GM18868 (cell line): ENCODE measurements around the gene CA7.
A peak's percentile ranks its signal among the peaks of the same experiment; 100 is the strongest.

Source experiments
- ATAC-seq: cut with Tn5 transposase; IDR thresholded peaks from one replicate; pipeline ENCODE4 v1.9.1; 2021; ENCODE audit warnings: mild to moderate bottlenecking, moderate library complexity; ENCODE audit not compliant: unreplicated experiment

Gene CA7

DNA sequence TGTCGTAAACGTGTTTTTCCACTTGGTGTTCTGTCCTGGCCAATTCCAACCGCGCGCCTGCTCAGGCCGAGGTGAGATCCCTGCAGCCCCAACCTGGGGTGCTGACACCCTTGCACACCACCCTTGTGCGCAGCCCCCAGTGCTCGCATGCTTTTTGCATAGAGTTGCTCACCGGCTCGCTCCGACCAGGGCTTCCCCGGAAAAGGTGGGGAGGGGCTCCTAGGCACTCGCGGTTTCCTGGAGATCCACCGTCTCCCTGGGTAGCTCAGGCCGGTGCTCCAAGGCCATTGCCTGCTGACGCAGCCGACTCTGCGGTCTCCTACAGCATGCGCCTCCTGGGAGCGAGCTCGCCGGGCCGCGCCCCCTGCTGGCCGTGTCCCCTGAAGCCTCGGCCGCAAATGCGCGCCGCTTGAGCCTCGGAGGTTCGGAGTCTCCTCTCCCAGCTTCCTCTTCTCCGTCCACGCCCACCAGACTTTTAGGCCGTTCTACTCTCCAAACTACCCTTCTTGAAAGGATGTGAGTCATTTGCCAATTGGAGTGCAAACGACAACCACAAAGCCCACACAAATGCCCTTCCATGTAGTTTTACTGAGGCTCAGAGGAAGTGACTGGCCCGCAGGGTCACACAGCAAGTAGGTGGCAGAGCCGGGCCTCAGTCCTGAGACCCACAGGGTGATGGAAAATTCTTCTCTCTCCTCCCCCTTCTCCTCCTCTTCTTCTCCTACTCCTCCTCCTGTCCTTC lies 28.9 kb downstream of the CA7 start:
- peak; percentile 83 for ATAC-seq

DNA sequence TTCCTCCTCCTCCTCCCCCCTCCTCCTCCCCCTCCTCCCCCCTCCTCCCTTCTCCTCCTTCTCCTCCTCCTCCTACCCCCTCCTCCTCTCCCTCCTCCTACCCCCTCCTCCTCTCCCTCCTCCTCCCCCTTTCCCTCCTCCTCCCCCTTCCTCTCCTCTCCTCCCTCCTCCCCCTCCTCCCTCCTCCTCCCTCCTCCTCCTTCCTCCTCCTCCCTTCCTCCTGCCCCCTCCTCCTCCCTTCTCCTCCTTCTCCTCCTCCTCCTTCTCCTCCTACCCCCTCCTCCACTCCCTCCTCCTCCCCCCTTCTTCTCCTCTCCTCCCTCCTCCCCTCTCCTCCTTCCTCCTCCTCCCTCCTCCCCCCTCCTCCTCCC lies 29.5 kb downstream of the CA7 start:
- no peak for ATAC-seq

DNA sequence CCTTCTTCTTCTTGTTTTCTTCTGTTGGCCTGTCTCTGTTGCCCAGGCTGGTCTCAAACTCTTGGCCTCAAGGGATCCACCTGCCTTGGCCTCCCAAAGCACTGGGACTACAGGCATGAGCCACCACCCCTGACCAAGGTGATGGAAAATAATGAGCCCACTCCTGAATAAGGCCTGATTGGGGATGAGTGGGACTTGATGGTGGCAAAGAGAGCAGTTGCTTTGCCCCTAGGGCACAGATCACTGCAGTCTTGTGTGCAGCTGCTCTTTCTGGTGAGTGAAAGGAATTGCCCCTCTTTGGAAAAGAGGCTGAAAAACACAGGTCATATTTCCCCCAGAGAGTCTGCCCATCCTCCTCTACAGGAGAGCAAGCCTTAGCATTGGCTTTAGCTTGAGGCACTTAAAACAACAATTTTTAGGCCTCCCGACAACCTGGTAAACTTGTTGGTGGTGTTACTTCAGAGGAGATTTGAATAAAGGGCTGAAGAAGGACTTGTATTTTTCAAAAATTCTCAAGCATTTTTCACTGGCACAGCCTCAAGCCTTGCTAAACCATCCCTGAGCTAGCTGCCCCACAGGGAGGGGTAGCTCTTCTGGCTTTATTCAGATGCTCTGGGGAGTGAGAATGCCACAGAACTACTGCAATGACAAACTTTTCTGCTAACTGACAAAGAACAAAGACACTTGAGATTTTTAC lies 30.0 kb downstream of the CA7 start:
- no peak for ATAC-seq

DNA sequence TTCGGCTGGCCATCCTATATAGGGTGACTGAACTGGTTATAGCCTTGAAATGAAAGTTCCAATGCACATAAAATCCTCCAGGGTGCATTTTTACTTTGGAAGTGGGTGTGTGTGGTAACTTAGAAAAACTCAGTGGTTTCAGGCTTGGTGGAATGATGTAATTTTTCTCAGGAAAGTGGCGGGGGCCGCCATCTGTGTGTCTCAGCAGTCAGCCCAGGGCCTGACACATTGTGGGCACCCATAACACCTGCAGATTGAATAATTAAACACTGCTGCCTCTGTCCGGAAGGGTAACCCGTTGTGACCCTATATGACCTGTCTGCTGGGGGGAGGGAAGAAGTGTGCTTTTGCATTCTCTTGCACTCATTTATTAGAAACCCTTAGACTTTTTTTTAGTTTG lies 33.9 kb downstream of the CA7 start:
- ATAC-seq, result no peak

DNA sequence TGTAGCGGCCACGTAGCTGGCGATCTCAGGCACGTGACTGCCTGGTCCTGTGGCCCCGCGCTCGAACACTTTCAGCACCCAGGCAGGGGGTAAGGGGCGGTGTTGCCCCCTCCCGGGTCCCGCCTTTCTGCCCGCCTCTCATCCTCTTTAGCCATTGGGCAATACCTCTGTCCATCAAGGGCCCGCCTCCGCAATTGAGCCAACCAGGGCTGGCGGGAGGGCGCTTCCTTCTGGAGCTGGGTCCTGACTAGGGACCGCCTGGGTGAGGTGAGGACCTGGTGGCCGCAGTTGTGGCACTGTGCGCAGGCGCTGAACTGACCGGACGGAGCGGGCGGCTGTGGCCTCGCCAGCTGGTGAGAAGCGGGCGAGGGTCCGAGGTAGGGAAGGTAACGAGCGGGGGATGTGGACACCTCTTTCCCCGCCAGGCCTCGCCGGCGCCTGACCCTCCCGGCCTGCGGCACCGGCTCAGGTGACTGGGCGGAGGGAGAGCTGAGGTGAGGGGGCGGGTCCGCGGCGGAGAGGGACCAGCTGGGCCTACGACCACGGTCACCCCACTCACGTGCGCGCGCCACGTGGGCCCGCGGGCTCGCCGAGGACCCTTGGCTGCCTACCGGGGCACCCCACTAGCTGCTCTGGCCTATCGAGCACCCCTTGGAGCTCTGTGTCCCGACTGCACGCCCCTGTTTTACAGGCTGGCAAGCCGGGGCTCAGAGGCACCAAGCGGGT lies 36.2 kb downstream of the CA7 start, which contains the start of gene PDP2:
Gene PDP2, plus strand, starts transcription at position 228 of the 726 bp plus-strand sequence. CDS start 3,770 bp downstream, outside the sequence.
- ATAC-seq, result peak; percentile 97

DNA sequence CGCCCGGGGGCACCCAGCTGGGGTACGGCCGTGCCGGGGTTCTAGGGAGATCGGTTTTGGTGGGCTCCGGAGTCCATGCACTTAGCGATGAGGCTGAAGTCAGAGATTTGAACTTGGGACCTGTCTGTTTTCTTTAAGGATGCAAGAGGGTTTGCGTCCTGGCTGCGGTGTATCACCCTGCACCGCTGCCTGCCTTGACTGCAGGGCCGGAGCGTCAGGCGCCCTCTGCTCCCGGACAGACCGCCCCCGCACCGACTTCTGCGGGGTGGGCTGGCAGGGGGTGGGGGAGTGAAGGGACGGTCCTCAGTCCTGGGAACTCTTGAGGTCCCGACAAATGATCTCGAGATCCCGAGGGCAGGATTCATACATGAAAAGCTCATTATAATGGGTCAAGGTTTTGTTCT lies 36.8 kb downstream of the CA7 start:
- ATAC-seq, result peak; percentile 2

DNA sequence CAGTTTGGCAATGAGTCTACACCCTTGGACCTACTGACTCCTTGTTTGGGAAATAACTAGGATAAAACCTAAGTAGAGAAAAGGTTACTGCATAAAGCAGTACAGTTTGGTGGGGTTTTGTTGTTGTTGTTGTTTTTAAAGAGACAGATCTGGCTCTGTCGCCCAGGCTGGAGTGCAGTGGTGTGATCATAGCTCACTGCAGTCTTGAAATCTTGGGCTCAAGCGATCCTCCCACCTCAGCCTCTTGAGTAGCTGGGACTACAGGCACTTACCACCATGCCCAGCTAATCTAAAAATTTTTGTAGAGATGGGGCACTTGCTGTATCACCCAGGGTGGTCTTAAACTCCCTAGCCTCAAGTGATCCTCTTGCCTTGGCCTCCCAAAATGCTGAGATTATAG lies 37.3 kb downstream of the CA7 start:
- ATAC-seq, result no peak

DNA sequence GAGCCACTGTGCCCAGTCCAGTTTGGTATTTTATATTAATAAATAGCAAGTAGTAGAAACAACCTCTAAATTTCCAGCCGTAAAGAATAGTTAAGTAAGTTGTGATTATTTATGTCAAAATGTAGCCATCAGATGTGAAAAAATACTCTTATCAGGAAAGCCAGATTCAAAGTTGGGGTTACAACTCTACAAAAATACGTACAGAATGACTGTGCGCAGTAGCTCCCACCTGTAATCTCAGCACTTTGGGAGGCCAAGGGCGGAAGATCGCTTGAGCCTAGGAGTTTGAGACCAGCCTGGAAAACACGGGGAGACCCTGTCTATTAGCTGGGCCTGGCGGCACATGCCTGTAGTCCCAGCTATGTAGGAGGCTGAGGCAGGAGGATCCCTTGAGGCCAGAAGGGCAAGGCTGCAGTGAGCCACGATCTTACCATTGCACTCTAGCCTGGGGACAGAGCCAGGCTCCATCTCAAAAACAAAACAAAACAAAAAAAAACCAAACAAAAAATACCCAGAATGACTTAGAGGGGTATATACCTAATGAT lies 37.8 kb downstream of the CA7 start:
- no peak for ATAC-seq

DNA sequence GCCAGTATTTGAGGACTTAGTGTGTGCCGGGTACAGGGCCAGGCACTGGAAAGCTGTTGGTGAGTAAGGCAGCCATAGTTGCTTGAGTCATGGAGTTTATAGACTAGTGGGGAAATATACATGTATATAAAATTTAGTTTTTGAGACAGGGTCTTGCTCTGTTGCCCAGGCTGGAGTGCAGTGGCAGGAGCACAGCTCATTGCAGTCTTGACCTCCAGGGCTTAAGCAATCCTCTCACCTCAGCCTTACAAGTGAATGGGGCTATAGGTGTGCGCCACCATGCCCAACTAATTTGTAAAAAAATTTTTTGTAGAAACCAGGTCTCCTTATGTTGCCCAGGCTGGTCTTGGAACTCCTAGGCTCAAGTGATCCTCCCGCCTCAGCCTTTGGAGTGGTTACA lies 38.5 kb downstream of the CA7 start:
- no peak for ATAC-seq

DNA sequence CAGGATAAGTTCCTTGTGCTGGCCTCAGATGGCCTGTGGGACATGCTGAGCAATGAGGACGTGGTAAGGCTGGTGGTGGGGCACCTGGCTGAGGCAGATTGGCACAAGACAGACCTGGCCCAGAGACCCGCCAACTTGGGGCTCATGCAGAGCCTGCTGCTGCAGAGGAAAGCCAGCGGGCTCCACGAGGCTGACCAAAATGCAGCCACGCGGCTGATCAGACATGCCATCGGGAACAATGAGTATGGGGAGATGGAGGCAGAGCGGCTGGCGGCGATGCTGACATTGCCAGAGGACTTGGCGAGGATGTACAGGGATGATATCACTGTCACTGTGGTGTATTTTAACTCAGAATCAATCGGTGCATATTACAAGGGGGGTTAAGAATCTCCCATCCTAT lies 41.3 kb downstream of the CA7 start:
- no peak for ATAC-seq

DNA sequence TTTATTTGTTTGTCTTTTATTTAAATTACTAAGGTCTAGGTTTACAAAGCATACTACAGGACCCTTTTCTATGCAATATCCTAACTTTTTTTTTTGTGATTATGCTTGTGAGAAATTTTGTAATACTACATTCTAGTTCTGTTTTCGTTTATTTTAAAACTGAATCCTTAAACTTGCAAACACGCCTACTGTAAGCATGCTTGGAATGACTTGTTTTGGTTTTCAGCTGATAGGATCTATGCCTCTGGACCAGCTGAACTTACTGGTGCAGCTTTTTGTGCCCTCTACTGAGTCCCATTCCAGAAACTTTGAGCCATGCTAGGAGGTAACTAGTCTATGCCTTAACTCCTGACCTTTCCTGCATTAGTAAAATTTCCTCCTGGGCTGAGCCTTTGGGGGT lies 42.1 kb downstream of the CA7 start:
- ATAC-seq, result no peak

DNA sequence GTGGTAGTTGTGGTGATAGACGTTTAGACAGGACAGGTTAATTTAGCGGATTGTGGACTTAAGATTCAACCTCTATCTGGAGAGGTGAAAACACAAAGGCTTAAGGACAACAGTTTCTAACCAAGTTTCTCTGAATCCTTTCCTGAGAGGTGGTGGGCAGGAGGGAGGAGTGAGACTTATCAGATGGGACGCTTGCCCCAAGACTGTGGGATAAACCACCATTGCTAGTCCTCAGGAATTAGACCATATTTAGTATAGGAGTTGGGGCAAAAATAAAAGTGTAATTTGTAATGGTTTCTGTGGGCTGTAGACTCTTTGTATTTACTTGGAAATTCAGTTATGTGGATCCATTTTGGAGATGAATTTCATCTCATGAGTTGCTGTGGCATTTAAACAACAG lies 42.7 kb downstream of the CA7 start:
- ATAC-seq, result no peak

DNA sequence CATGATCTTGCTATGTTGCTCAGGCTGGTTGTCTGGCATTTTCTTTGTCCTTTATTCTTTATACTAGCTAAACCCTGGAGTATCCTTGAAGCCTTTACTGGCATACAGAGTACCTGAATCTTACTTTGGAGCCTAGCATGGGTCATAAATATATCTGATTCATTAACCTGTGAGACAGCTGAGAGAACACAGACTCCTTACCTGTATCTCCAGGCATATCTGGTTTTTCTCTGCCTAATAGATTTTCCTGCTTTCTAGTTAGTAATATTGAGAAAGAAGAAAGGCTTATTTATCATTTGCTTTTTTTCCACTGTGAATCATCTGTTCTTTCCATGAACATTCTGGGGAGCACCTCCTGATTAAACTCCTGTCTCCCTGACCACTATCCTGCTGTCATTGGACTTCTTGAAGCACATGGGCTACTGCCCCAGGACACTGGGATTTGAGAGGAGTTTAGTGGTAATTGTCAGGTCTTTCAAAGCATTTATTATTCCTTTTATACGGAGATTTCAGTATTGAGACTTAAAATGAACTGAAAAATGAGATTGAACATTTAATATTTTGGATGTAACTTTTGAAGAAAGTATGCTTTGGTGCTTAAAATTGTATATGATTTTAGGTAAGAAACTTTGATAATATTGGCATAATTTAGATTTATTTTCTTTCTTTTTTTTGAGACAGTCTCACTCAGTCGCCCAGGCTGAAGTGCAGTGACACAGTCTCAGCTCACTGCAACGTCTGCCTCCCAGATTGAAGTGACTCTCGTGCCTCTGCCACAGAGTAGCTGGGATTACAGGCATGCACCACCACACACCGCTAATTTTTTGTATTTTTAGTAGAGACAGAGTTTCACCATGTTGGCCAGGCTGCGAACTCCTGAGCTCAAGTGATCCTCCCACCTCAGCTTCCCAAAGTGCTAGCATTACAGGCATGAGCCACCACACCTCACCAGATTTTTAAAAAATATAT lies 44.7 kb downstream of the CA7 start:
- ATAC-seq, result no peak

DNA sequence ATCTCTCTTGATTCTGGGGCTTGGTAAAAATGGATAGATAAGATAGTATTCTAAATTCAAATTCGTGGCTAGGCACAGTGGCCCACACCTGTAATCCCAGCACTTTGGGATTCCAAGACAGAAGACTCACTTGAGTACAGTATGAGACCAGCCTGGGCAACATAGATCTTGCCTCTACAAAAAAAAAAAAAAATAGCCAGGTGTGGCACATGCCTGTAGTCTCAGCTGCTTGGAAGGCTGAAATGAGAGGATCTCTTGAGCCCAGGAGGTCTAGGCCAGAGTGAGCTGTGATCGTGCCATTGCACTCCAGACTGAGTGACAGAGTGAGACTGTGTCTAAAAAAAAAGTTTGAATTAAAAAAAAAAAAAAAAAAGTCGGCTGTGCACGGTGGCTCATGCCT lies 45.4 kb downstream of the CA7 start:
- ATAC-seq, result no peak

DNA sequence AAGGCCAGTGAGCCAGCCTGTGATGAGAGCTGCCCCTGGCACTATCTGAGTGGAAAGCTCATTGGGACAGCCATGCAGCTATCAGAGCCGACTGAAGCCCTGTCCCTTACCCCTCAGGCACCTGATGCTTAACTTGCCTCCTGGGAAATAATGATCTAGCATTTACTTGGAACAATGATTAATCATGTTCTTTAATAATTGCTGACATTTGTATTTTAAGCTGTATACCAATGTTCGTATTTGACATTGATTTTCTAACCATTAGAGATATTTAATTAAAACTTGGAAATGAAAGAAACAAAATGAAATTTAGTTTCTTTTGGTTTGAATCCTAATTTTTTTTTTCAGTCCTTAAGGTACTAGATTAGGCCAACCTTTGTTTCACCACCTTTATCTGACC lies 46.6 kb downstream of the CA7 start:
- ATAC-seq, result no peak

DNA sequence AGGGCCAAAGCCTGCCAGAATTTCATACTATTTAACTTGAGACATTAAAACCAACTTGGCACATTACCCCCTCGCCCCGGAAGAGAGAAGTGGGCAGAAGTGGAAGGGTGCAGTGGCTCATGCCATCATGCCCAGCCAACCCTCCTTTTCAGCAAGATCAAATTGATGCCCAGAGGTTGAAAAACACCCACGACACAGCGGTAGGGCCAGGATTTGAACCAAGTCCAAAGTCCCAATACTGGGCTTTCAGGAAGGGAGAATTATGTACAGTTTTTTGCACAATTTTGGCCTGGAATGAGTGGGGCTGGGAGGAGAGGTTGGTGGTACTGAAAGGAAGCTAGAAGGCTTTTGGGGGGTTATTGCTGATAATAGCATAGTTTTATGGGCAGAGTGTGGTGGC lies 47.1 kb downstream of the CA7 start:
- ATAC-seq, result no peak

DNA sequence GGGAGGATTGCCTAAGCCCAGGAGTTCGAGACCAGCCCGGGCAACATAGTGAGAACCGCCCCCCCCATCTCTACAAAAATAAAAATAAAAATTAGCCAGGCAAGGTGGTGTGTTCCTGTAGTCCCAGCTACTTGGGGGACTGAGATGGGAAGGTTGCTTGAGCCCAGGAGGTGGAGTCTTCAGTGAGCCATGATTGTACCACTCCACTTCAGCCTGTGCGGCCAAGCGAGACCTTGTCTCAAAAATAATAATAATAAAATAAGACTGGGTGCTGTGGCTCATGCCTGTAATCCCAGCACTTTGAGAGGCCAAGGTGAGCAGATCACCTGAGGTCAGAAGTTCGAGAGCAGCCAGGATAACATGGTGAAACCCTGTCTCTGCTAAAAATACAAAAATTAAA lies 47.6 kb downstream of the CA7 start:
- no peak for ATAC-seq

DNA sequence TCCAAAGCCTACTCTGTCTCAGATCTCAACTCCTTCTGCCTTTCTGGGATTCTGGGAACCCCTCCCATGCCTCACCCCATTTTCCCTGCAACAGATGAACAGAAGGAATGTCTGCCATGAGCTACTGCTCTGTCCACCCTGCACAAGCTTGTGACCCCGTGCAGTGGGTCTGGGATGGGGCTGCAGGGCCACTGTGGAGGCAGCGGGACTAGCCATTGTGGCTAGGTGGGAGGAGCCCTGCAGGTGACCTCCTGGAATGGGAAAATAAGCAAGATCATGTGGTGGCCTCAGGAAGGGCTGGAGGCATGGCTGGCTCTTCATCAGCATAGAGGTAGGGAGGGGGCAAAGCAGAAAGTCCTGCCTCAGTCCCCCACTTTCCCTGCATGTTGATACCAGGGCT lies 49.8 kb downstream of the CA7 start:
- ATAC-seq, result no peak

DNA sequence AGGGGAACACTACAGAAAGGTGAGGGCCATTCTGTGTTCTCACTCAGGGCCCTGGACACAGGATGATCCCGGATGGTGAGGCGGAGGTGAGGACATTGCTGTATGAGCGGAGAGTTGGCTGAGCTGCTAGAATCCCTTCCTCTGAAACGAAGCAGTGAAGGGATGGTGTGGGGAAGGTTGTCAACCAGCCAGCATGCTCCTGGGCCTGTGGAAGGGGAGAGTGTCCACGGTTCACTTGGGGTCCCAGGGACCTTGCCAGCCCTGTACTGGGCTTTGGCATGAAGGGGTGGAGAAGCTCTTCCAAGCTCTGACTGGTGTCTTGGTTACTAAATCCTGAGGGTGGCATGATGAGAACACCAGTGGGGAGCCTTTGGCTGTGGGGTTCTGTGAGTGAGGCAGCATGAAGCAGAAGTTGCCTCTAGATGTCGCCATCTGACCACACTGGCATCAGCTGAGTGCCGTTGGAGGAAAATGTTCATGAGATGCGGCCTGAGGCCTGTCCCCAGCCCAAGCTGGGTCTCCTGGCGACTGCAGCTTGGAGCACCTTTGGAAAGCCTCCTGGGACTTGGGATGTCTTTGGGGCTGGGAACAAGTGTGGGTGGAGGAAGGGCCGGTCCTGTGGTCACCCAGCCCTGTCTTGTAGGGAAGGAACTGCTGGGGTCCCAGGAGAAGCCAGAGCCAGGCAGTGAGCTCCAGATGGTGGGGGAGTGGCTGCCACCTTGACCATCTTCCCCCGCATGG lies 50.9 kb downstream of the CA7 start:
- ATAC-seq, result peak; percentile 85

DNA sequence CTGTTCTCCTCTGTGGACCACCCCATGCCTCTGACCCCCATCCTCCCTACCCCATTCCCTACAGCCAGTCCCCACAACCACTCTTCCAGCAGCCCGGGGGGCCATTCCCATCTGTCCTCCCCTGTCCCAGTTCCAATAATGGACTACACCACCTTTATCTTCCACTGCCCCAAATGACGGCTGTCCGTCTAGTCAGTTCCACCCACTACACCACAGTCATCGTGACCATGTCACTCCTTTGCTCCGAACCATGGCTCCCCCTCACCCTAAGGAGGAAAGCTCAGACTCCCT lies 51.4 kb downstream of the CA7 start:
- ATAC-seq, result no peak
